GM19351 (cell line): ENCODE results near the gene PEX3.
"Not testable (repeated sequence)": the region's sequence is repeated elsewhere in the genome, so short reads cannot be mapped to it uniquely, and the experiment has no call there.

Experiments
- ATAC-seq: cut with Tn5 transposase; IDR thresholded peaks from one replicate; pipeline ENCODE4 v1.9.1; 2021; ENCODE audit warnings: mild to moderate bottlenecking, moderate library complexity; ENCODE audit not compliant: unreplicated experiment

Gene PEX3

GRCh38 chr6:143506199-143506598 lies 55.6 kb downstream of the PEX3 start:
- ATAC-seq = no peak

GRCh38 chr6:143506620-143507019 lies 56.0 kb downstream of the PEX3 start:
- no peak for ATAC-seq

- ATAC-seq = peak; percentile 46
These were observed 56.9 kb downstream of the PEX3 start for GRCh38 chr6:143507358-143508145.

GRCh38 chr6:143510326-143510725 lies 59.7 kb downstream of the PEX3 start:
- ATAC-seq = not testable (repeated sequence)

- peak; percentile 48 for ATAC-seq
These were observed 60.6 kb downstream of the PEX3 start, which contains the start of gene FUCA2 for GRCh38 chr6:143510991-143511891. Gene FUCA2, minus strand, starts transcription at chr6:143511720. Its CDS starts 86 bp downstream, at chr6:143511634.

GRCh38 chr6:143513410-143513809 lies 62.8 kb downstream of the PEX3 start:
- no peak for ATAC-seq

GRCh38 chr6:143515061-143515760 lies 64.6 kb downstream of the PEX3 start:
- no peak for ATAC-seq

GRCh38 chr6:143515766-143516355 lies 65.3 kb downstream of the PEX3 start:
- no peak for ATAC-seq

- ATAC-seq = no peak
These were observed 66.3 kb downstream of the PEX3 start for GRCh38 chr6:143516690-143517446.

- ATAC-seq = no peak
These were observed 66.8 kb downstream of the PEX3 start for GRCh38 chr6:143517447-143517773.

GRCh38 chr6:143522039-143522600 lies 71.5 kb downstream of the PEX3 start:
- no peak for ATAC-seq

- no peak for ATAC-seq
These were observed 74.8 kb downstream of the PEX3 start for GRCh38 chr6:143525356-143525755.

GRCh38 chr6:143527677-143528076 lies 77.1 kb downstream of the PEX3 start:
- ATAC-seq = no peak

GRCh38 chr6:143528164-143528811 lies 77.7 kb downstream of the PEX3 start:
- ATAC-seq = peak; percentile 88

GRCh38 chr6:143529095-143529494 lies 78.5 kb downstream of the PEX3 start:
- no peak for ATAC-seq

- ATAC-seq = no peak
These were observed 81.3 kb downstream of the PEX3 start for GRCh38 chr6:143531720-143532499.

GRCh38 chr6:143535189-143535614 lies 84.6 kb downstream of the PEX3 start:
- no peak for ATAC-seq

- ATAC-seq = peak; percentile 58
These were observed 85.9 kb downstream of the PEX3 start for GRCh38 chr6:143536461-143536865.
